H1 (cell line): ENCODE measurements around the gene GCK. TPM values are rescaled to one million over a fixed set of nuclear protein-coding genes. Genes with fewer than 3 reads are reported as not detected.

Experiments used
- CTCF ChIA-PET: fragments of 300-600 bp; sonication (Branson Sonifier 250); formaldehyde crosslinking; loops from one replicate; lab custom pipeline; 2021; ENCODE audit not compliant: partially characterized antibody; lab: Charles Lee
- POLR2A ChIA-PET: fragments of 300-600 bp; sonication (Branson Sonifier 250); formaldehyde crosslinking; loops from one replicate; lab custom pipeline; 2021; ENCODE audit warnings: inconsistent platforms; ENCODE audit not compliant: partially characterized antibody; lab: Charles Lee
- DNase-seq, 2 experiments: peaks; one replicate each; pipeline versions ENCODE4 v3.0.0 to v3.0.0-alpha.2; 2010 to 2022; ENCODE audit warnings: low spot score in 2 of 2, low read depth in 1 of 2, mixed read lengths in 1 of 2
- FAIRE-seq: peaks from 2 replicates; lab custom pipeline; 2011; peaks lifted over from hg19 to GRCh38; lab: Jason Lieb, UNC
- H2AFZ ChIP-seq: 2 replicates; pipeline ENCODE4 v1.8.1; 2012; ENCODE audit warnings: low read length, inconsistent platforms
- H2AK5ac ChIP-seq: 2 replicates; pipeline ENCODE4 v1.6.1; 2013; ENCODE audit warnings: low read depth, low read length
- H2BK120ac ChIP-seq: replicated peaks from 2 replicates; pipeline ENCODE3; 2013; ENCODE audit warnings: low read depth, low read length, inconsistent platforms
- H2BK12ac ChIP-seq: 2 replicates; pipeline ENCODE4 v1.6.1; 2013; ENCODE audit warnings: low read depth, low read length
- H2BK15ac ChIP-seq: 2 replicates; pipeline ENCODE4 v1.6.1; 2013; ENCODE audit warnings: low read length
- H2BK20ac ChIP-seq: 2 replicates; pipeline ENCODE4 v1.6.1; 2013; ENCODE audit warnings: low read length
- H2BK5ac ChIP-seq: 2 replicates; pipeline ENCODE4 v1.6.1; 2013; ENCODE audit warnings: low read depth, low read length
- H3K14ac ChIP-seq: 2 replicates; pipeline ENCODE4 v1.6.1; 2013; ENCODE audit warnings: inconsistent platforms; ENCODE audit not compliant: insufficient read length
- H3K18ac ChIP-seq: 2 replicates; pipeline ENCODE4 v1.6.1; 2013; ENCODE audit warnings: low read length; ENCODE audit errors: extremely low read depth
- H3K23ac ChIP-seq: 2 replicates; pipeline ENCODE4 v1.6.1; 2013; ENCODE audit warnings: inconsistent platforms; ENCODE audit not compliant: insufficient read length
- H3K23me2 ChIP-seq: 2 replicates; pipeline ENCODE4 v1.6.1; 2013; ENCODE audit warnings: low read depth, low read length
- H3K27ac ChIP-seq: 2 replicates; pipeline ENCODE4 v1.6.1; 2011; ENCODE audit warnings: low read depth, low read length, inconsistent platforms
- H3K27me3 ChIP-seq, 4 experiments: replicated peaks in 1 of 4; 1 replicate in 1 of 4; 2 replicates in 3 of 4; pipeline versions ENCODE4 v1.6.1 to v1.8.1; 2011 to 2013; ENCODE audit warnings: low read length in 3 of 4, mild to moderate bottlenecking in 3 of 4, inconsistent platforms in 2 of 4, mixed read lengths in 2 of 4, moderate library complexity in 1 of 4; ENCODE audit not compliant: control insufficient read depth in 3 of 4, insufficient read depth in 3 of 4; ENCODE audit errors: extremely low read depth in 1 of 4
- H3K36me3 ChIP-seq, 4 experiments: 2 replicates each; pipeline versions ENCODE4 v1.6.1 to v1.8.1; 2011 to 2013; ENCODE audit warnings: mild to moderate bottlenecking in 4 of 4, low read length in 3 of 4, moderate library complexity in 2 of 4, control low read depth in 1 of 4, inconsistent platforms in 1 of 4; ENCODE audit not compliant: insufficient read depth in 4 of 4, control insufficient read depth in 2 of 4
- H3K4ac ChIP-seq: replicated peaks from 2 replicates; pipeline ENCODE3; 2013; ENCODE audit warnings: low read length, low read depth, mixed read lengths, inconsistent platforms; ENCODE audit not compliant: insufficient read length
- H3K4me1 ChIP-seq, 4 experiments: replicated peaks in 1 of 4; 1 replicate in 1 of 4; 2 replicates in 3 of 4; pipeline versions ENCODE4 v1.6.1 to v1.8.1; 2011 to 2013; ENCODE audit warnings: low read length in 3 of 4, inconsistent platforms in 2 of 4, mixed read lengths in 1 of 4; ENCODE audit not compliant: insufficient read depth in 4 of 4, control insufficient read depth in 3 of 4
- H3K4me2 ChIP-seq, 2 experiments: 2 replicates each; pipeline versions ENCODE4 v1.6.1 to v1.8.1; 2011 to 2013; ENCODE audit warnings: low read depth in 2 of 2, low read length in 2 of 2, control low read depth in 1 of 2, inconsistent platforms in 1 of 2, mild to moderate bottlenecking in 1 of 2; ENCODE audit not compliant: insufficient read depth in 1 of 2
- H3K4me3 ChIP-seq, 4 experiments: fragments of 200-600, 300-600 bp in 1 of 4; sonication (generic), shearing (Covaris generic), sonication (Bioruptor Twin) in 1 of 4; 2 replicates each; pipeline versions ENCODE4 v1.5.1 to v1.8.1; 2011 to 2016; ENCODE audit warnings: low read length in 4 of 4, low read depth in 3 of 4, control low read depth in 2 of 4, inconsistent platforms in 2 of 4, mild to moderate bottlenecking in 2 of 4, mixed read lengths in 1 of 4, moderate library complexity in 1 of 4; ENCODE audit not compliant: insufficient read depth in 2 of 4; ENCODE audit errors: extremely low read depth in 1 of 4
- H3K56ac ChIP-seq: replicated peaks from 2 replicates; pipeline ENCODE3; 2013; ENCODE audit warnings: low read depth, mild to moderate bottlenecking, mixed read lengths, low read length, inconsistent platforms; ENCODE audit not compliant: insufficient read length
- H3K79me1 ChIP-seq: 2 replicates; pipeline ENCODE4 v1.6.1; 2013; ENCODE audit warnings: low read depth, low read length, control low read depth
- H3K79me2 ChIP-seq, 2 experiments: 2 replicates each; pipeline versions ENCODE4 v1.6.1 to v1.8.1; 2012 to 2013; ENCODE audit warnings: low read length in 2 of 2, mild to moderate bottlenecking in 2 of 2, inconsistent platforms in 1 of 2; ENCODE audit not compliant: insufficient read depth in 2 of 2, control insufficient read depth in 1 of 2
- H3K9ac ChIP-seq, 4 experiments: replicated peaks in 1 of 4; 1 replicate in 1 of 4; 2 replicates in 3 of 4; pipeline versions ENCODE4 v1.6.1 to v1.8.1; 2011 to 2013; ENCODE audit warnings: low read depth in 3 of 4, low read length in 3 of 4, control low read depth in 2 of 4, mild to moderate bottlenecking in 2 of 4, moderate library complexity in 2 of 4, inconsistent platforms in 1 of 4; ENCODE audit errors: extremely low read depth in 1 of 4
- H3K9me3 ChIP-seq, 2 experiments: 2 replicates each; pipeline versions ENCODE4 v1.6.1 to v1.8.1; 2012 to 2013; ENCODE audit warnings: mild to moderate bottlenecking in 2 of 2, moderate library complexity in 2 of 2, control low read depth in 1 of 2, inconsistent platforms in 1 of 2, low read depth in 1 of 2, low read length in 1 of 2, mixed read lengths in 1 of 2; ENCODE audit not compliant: insufficient read depth in 2 of 2
- H4K20me1 ChIP-seq, 2 experiments: replicated peaks in 1 of 2; 2 replicates each; pipeline versions ENCODE3 to v1.8.1; 2011 to 2013; ENCODE audit warnings: inconsistent platforms in 2 of 2, low read length in 2 of 2, mild to moderate bottlenecking in 1 of 2; ENCODE audit not compliant: insufficient read depth in 2 of 2, control insufficient read depth in 1 of 2
- H4K5ac ChIP-seq: 2 replicates; pipeline ENCODE4 v1.6.1; 2013; ENCODE audit warnings: low read length, low read depth, mixed read lengths, inconsistent platforms; ENCODE audit not compliant: insufficient read length
- H4K8ac ChIP-seq: 2 replicates; pipeline ENCODE4 v1.8.0; 2013; ENCODE audit warnings: mild to moderate bottlenecking, moderate library complexity, low read length, inconsistent platforms; ENCODE audit not compliant: insufficient read depth; ENCODE audit errors: extremely low read depth
- H4K91ac ChIP-seq: replicated peaks from 2 replicates; pipeline ENCODE3; 2013; ENCODE audit warnings: low read length, mixed read lengths, inconsistent platforms; ENCODE audit not compliant: insufficient read length
- CEBPB ChIP-seq: IDR thresholded peaks from 2 replicates; pipeline ENCODE4 v1.6.1; 2012; ENCODE audit warnings: low read depth, low read length
- TCF12 ChIP-seq: IDR thresholded peaks from 2 replicates; pipeline ENCODE4 v1.6.1; 2011; ENCODE audit warnings: low read depth, mild to moderate bottlenecking, low read length
- ZNF274 ChIP-seq: IDR thresholded peaks from 2 replicates; pipeline ENCODE4 v1.7.0; 2012; ENCODE audit warnings: low read length, borderline replicate concordance; ENCODE audit errors: extremely low read depth
- WGBS, 2 experiments: shearing (Covaris generic) in 1 of 2; methylation state at CpG; one replicate each; pipeline versions ENCODE4 v1.1.6 to v1.1.7; 2013 to 2015; ENCODE audit warnings: low lambda C conversion rate in 2 of 2, mixed read lengths in 2 of 2, inconsistent platforms in 1 of 2, low coverage in 1 of 2, missing lambda C conversion rate in 1 of 2; ENCODE audit not compliant: insufficient replicate concordance in 2 of 2, insufficient coverage in 1 of 2, insufficient read length in 1 of 2; ENCODE audit errors: extremely low coverage in 1 of 2, missing lambda C conversion rate in 1 of 2; 5-methylcytosine and 5-hydroxymethylcytosine counted together
- polyA plus RNA-seq, 7 experiments: library from polyadenylated mRNA; depleted of rRNA in 3 of 7; stranded (reverse) in 5 of 7; unstranded in 2 of 7; fragments of >200 nt in 5 of 7; fragments of 200-250 nt in 2 of 7; gene quantifications; 1 replicate in 5 of 7; 2 replicates in 1 of 7; 4 replicates in 1 of 7; pipeline versions ENCODE4 v1.2.1 to v1.2.3, GENCODE V29; 2011 to 2013; ENCODE audit warnings: missing spikeins in 2 of 7, mixed read lengths in 2 of 7
- total RNA-seq: library from RNA; stranded (reverse); fragmentation: NEBNext Ultra II Directional; extraction: Animal tissue kit (Norgen Biotek cat#: 25700); gene quantifications from 2 replicates; pipeline ENCODE4 v1.2.1, GENCODE V29; 2021
- TF ChIP-seq, protein P1 (sequence below): IDR thresholded peaks from 2 replicates; pipeline ENCODE4 v1.6.1; 2012; ENCODE audit warnings: inconsistent platforms

Gene GCK
- total and polyA plus RNA-seq, 2 of the 8 experiments (the other 6 are each of a cell fraction or from before 2014, with no cell fraction given), result 2.4 to 4.9 TPM

DNA sequence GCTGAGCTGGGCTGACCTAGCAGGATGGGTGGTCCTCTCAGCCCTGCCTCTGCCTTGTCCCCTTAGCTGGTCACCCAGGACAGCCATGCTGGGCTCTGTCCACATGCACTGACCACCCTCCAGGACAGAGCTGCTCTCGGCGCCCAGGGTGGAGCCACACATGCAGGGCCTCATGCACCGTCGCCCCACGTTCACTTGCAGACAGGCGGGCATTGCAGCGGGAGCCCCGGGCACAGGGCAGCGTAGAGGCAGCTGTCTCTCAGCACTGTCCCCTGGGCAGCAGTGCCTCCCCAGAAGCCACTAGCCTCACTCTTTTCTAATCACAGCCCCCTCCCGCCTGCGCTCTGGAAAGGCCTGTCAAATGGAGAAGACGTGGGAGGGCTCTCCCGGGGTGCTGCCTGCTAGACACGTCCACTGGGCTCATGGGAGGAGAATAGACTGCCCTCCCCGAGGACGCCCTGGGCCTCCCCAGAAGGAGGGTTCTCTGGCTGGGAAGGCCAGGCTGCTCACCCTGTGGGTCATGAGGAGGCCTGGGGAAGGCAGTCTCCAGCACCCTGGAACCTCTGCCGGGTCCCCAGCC is 49.0 kb upstream of the GCK start:
- FAIRE-seq, result no peak
- POLR2A ChIA-PET, result interaction anchor here (0.6 kb wide), 1 partner anchor 521 kb away, joined by 3 read pairs; no protein-coding TSS in a partner anchor
- no peaks in the 10 kb centered on the region for H3K79me1 ChIP-seq

More for the DNA sequence above, 49.0 kb upstream of the GCK start:
- no peak overlapping the region for H2BK20ac ChIP-seq
- no peaks in the 10 kb centered on the region for H3K23me2 ChIP-seq
- H3K79me2 ChIP-seq, result no peaks in the 10 kb centered on the region
- H3K27me3 ChIP-seq, result no peaks in the 10 kb centered on the region
- H2BK120ac ChIP-seq, result no peak overlapping the region
- no peak overlapping the region for H3K4me2 ChIP-seq
- no peaks in the 10 kb centered on the region for H4K20me1 ChIP-seq
- no peak overlapping the region for H2AFZ ChIP-seq
- no peak overlapping the region for H4K91ac ChIP-seq
- no peak overlapping the region for H2BK15ac ChIP-seq
- no peak overlapping the region for H3K27ac ChIP-seq
- no peak overlapping the region for H2BK5ac ChIP-seq
- H3K4me1 ChIP-seq, result peaks cover 0 to 2% (median 0%) of the 10 kb centered on the region in 4 experiments; a peak in 2 of 7 replicates
- no peak overlapping the region for H3K9ac ChIP-seq
- no peak overlapping the region for H3K4me3 ChIP-seq
- no peaks in the 10 kb centered on the region for H3K36me3 ChIP-seq
- CTCF ChIA-PET, result interaction anchor here (0.7 to 3.2 kb wide), 5 partner anchors 10 to 88 kb away, joined by 3 to 15 read pairs (median 7); no protein-coding TSS in a partner anchor
- H3K4ac ChIP-seq, result no peak overlapping the region
- no peak overlapping the region for H2BK12ac ChIP-seq
- H2AK5ac ChIP-seq, result no peak overlapping the region
- H4K5ac ChIP-seq, result no peak overlapping the region
- no peak overlapping the region for H3K14ac ChIP-seq
- no peak overlapping the region for H3K18ac ChIP-seq
- DNase-seq, result no peak
- no peak for TF ChIP-seq CEBPB
- no peak for TF ChIP-seq ZNF274
- TF ChIP-seq, protein P1, sequence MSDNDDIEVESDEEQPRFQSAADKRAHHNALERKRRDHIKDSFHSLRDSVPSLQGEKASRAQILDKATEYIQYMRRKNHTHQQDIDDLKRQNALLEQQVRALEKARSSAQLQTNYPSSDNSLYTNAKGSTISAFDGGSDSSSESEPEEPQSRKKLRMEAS, result no peak
- TF ChIP-seq TCF12, result no peak
- H3K56ac ChIP-seq, result no peak overlapping the region
- WGBS, 2 experiments, result 82% methylated on average over 15 of the region's 17 CpGs; no CpG with 5 or more reads in 1 of the 2 experiments
- H4K8ac ChIP-seq, result no peak overlapping the region
- no peak overlapping the region for H3K23ac ChIP-seq
- no peaks in the 10 kb centered on the region for H3K9me3 ChIP-seq
